ENCODE measurements around the gene MYOF. TPM values are rescaled to one million over a fixed set of nuclear protein-coding genes. Genes with fewer than 3 reads are reported as not detected.

MYOF gene
- total RNA-seq, result 10 to 100 TPM in 1 of 4 donors, 1 to 10 TPM in 3; 4.1 to 10.3 (median 6.3) TPM

GRCh38 chr10:93482145-93482834 is at the start of gene MYOF:
Gene MYOF, minus strand, starts transcription at chr10:93482334. Its CDS starts 140 bp downstream, at chr10:93482194.
- Histone ChIP-seq H3K27ac (peak within 1 kb of the TSS; percentile 64 to 80 (median 72)), H3K4me3 (peak within 1 kb of the TSS; percentile 63 to 92 (median 65)), H3K36me3 (no peaks in the 10 kb centered on the region), H3K4me1 (peaks cover 0 to 9% of the 10 kb centered on the region in 2 donors), H3K27me3 (peaks cover 0 to 14% (median 0%) of the 10 kb centered on the region in 3 donors), H3K9me3 (no peaks in the 10 kb centered on the region)
- in situ Hi-C loops (cut with MboI; ENCODE audit: low sequenced_read_pairs in 4 of 4) (loop anchor here (5.0 kb wide), 2 partner anchors 100 to 105 kb away; no protein-coding TSS in a partner anchor), intact Hi-C loops (cut with DNase I; ENCODE audit: low total_unique reads) (loop anchor here (1.0 to 5.0 kb wide), 2 partner anchors 45 to 106 kb away; no protein-coding TSS in a partner anchor)
- ATAC-seq, result peak; percentile 90
- peak; percentile 28 to 60 for TF ChIP-seq POLR2A (IDR thresholded peaks at IDR 0.05)
- peak in 4 of 5 experiments; percentile 27 to 64 (median 53) for TF ChIP-seq CTCF (IDR thresholded peaks at IDR 0.05 in 4 of 5, conservative IDR thresholded peaks at IDR 0.05 in 1 of 5)
- peak in 1 of 2 donors; percentile 28 for DNase-seq

- in situ Hi-C loops (cut with MboI; ENCODE audit: low sequenced_read_pairs in 4 of 4), result loop anchor here in 1 of 4 donors (25.0 kb wide), 1 partner anchor 431 kb away; no protein-coding TSS in a partner anchor
- no peaks in the 10 kb centered on the region for H3K9me3 ChIP-seq
- no peaks in the 10 kb centered on the region for H3K27me3 ChIP-seq
- peak; percentile 86 to 95 for ATAC-seq
- H3K4me1 ChIP-seq, result peaks cover 0 to 31% of the 10 kb centered on the region in 2 donors
- no peak for TF ChIP-seq POLR2A (IDR thresholded peaks at IDR 0.05)
- TF ChIP-seq CTCF (IDR thresholded peaks at IDR 0.05 in 4 of 5, conservative IDR thresholded peaks at IDR 0.05 in 1 of 5), result no peak
- peak overlapping the region in 2 of 4 donors; percentile 58 to 69 for H3K27ac ChIP-seq
- peak; percentile 56 to 72 for DNase-seq
- H3K4me3 ChIP-seq, result no peak overlapping the region
- intact Hi-C loops (cut with DNase I; ENCODE audit: low total_unique reads), result no loop called here
- no peaks in the 10 kb centered on the region for H3K36me3 ChIP-seq
Measured at GRCh38 chr10:93518531-93518930, 36.4 kb upstream of the MYOF start.

- Histone ChIP-seq H3K4me3 (peak overlapping the region in 1 of 4 donors; percentile 26), H3K36me3 (no peaks in the 10 kb centered on the region), H3K9me3 (no peaks in the 10 kb centered on the region), H3K27ac (peak overlapping the region in 2 of 4 donors; percentile 69 to 73), H3K4me1 (peaks cover 0 to 31% of the 10 kb centered on the region in 2 donors), H3K27me3 (no peaks in the 10 kb centered on the region)
- TF ChIP-seq POLR2A (IDR thresholded peaks at IDR 0.05) (no peak), CTCF (IDR thresholded peaks at IDR 0.05 in 4 of 5, conservative IDR thresholded peaks at IDR 0.05 in 1 of 5) (no peak)
- in situ Hi-C loops (cut with MboI; ENCODE audit: low sequenced_read_pairs in 4 of 4), result loop anchor here in 1 of 4 donors (25.0 kb wide), 1 partner anchor 429 kb away; no protein-coding TSS in a partner anchor
- no peak for DNase-seq
- intact Hi-C loops (cut with DNase I; ENCODE audit: low total_unique reads), result no loop called here
- peak; percentile 81 to 83 for ATAC-seq
Measured at GRCh38 chr10:93516006-93516380, 33.9 kb upstream of the MYOF start.

GRCh38 chr10:93515071-93516005 is 33.2 kb upstream of the MYOF start:
- in situ Hi-C loops (cut with MboI; ENCODE audit: low sequenced_read_pairs in 4 of 4), result loop anchor here in 1 of 4 donors (25.0 kb wide), 1 partner anchor 428 kb away; no protein-coding TSS in a partner anchor
- TF ChIP-seq CTCF (IDR thresholded peaks at IDR 0.05 in 4 of 5, conservative IDR thresholded peaks at IDR 0.05 in 1 of 5) (no peak), POLR2A (IDR thresholded peaks at IDR 0.05) (no peak)
- H3K9me3 ChIP-seq, result no peaks in the 10 kb centered on the region
- peaks cover 0 to 31% of the 10 kb centered on the region in 2 donors for H3K4me1 ChIP-seq
- ATAC-seq (peak; percentile 15 to 64), DNase-seq (no peak)
- H3K27me3 ChIP-seq, result no peaks in the 10 kb centered on the region
- no peaks in the 10 kb centered on the region for H3K36me3 ChIP-seq
- H3K4me3 ChIP-seq, result peak overlapping the region in 1 of 4 donors; percentile 26
- peak overlapping the region in 2 of 4 donors; percentile 69 to 73 for H3K27ac ChIP-seq
- intact Hi-C loops (cut with DNase I; ENCODE audit: low total_unique reads), result no loop called here
